ENCODE data around the gene LRRC7.
"Not testable (repeated sequence)": the region's sequence is repeated elsewhere in the genome, so short reads cannot be mapped to it uniquely, and the experiment has no call there.

LRRC7 gene

GRCh38 chr1:69911301-69911801 lies 343.6 kb downstream of the LRRC7 start:
- DNase-seq: peak; percentile 53 to 78

- DNase-seq: no peak
Measured at GRCh38 chr1:69913977-69914376, 346.3 kb downstream of the LRRC7 start.

- no peak for DNase-seq
Measured at GRCh38 chr1:69914976-69915765, 347.4 kb downstream of the LRRC7 start.

GRCh38 chr1:69919129-69919921 lies 351.6 kb downstream of the LRRC7 start:
- DNase-seq: no peak

- no peak for DNase-seq
Measured at GRCh38 chr1:69919922-69920273, 352.2 kb downstream of the LRRC7 start.

GRCh38 chr1:69920426-69920825 lies 352.7 kb downstream of the LRRC7 start:
- no peak for DNase-seq

- DNase-seq: no peak
Measured at GRCh38 chr1:69921486-69921885, 353.8 kb downstream of the LRRC7 start.

- DNase-seq: not testable (repeated sequence)
Measured at GRCh38 chr1:69928234-69928633, 360.5 kb downstream of the LRRC7 start.

- DNase-seq: no peak
Measured at GRCh38 chr1:69929308-69930057, 361.8 kb downstream of the LRRC7 start.

- DNase-seq: no peak
Measured at GRCh38 chr1:69930396-69930795, 362.7 kb downstream of the LRRC7 start.

- no peak for DNase-seq
Measured at GRCh38 chr1:69932760-69933159, 365.0 kb downstream of the LRRC7 start.

- DNase-seq: no peak
Measured at GRCh38 chr1:69940231-69940630, 372.5 kb downstream of the LRRC7 start.

GRCh38 chr1:69940816-69941215 lies 373.1 kb downstream of the LRRC7 start:
- no peak for DNase-seq

GRCh38 chr1:69943030-69943429 lies 375.3 kb downstream of the LRRC7 start:
- DNase-seq: no peak

- DNase-seq: no peak
Measured at GRCh38 chr1:69946935-69947334, 379.2 kb downstream of the LRRC7 start.

- no peak for DNase-seq
Measured at GRCh38 chr1:69947837-69948236, 380.1 kb downstream of the LRRC7 start.

- no peak for DNase-seq
Measured at GRCh38 chr1:69952676-69953075, 385.0 kb downstream of the LRRC7 start.

- DNase-seq: not testable (repeated sequence)
Measured at GRCh38 chr1:69962452-69962851, 394.7 kb downstream of the LRRC7 start.

- no peak for DNase-seq
Measured at GRCh38 chr1:69967245-69967766, 399.6 kb downstream of the LRRC7 start.

GRCh38 chr1:69976896-69977295 lies 409.2 kb downstream of the LRRC7 start:
- peak in 1 of 2 donors; percentile 7 for DNase-seq

- no peak for DNase-seq
Measured at GRCh38 chr1:69982992-69983391, 415.3 kb downstream of the LRRC7 start.

- DNase-seq: no peak
Measured at GRCh38 chr1:69985376-69985775, 417.7 kb downstream of the LRRC7 start.

- no peak for DNase-seq
Measured at GRCh38 chr1:69985901-69986439, 418.2 kb downstream of the LRRC7 start.
